ENCODE results near the gene USP15. TPM values are rescaled to one million over a fixed set of nuclear protein-coding genes. Genes with fewer than 3 reads are reported as not detected.

The USP15 gene
- total and polyA plus RNA-seq, 2 experiments from 2014 or later, result 48.3 to 54.4 TPM

GRCh38 chr12:62290846-62291245 is 30.6 kb downstream of the USP15 start:
- Histone ChIP-seq H3K9me3 (ENCODE audit: low read depth) (no peaks in the 10 kb centered on the region), H3K4me3 (no peak overlapping the region), H3K4me1 (ENCODE audit: insufficient read depth) (no peaks in the 10 kb centered on the region), H3K4me2 (ENCODE audit: unreplicated experiment) (no peak overlapping the region), H4K20me1 (ENCODE audit: insufficient read depth) (peaks cover 10% of the 10 kb centered on the region), H3K9me2 (ENCODE audit: insufficient read depth) (no peaks in the 10 kb centered on the region), H3K79me2 (ENCODE audit: insufficient read depth) (peaks cover 100% of the 10 kb centered on the region), H3F3A (ENCODE audit: insufficient read depth) (no peaks in the 10 kb centered on the region), H3K27ac (no peak overlapping the region), H3K36me3 (ENCODE audit: low read depth) (peaks cover 13% of the 10 kb centered on the region; the same call in 1 of the 2 replicates), H3K9ac (no peak overlapping the region), H2AFZ (no peak overlapping the region), H3K27me3 (replicated peaks; ENCODE audit: insufficient read depth) (no peaks in the 10 kb centered on the region)
- DNase-seq, result no peak
- in situ Hi-C loops (cut with MboI), result no loop called here
- WGBS, 2 experiments (ENCODE audit: low coverage in 1 of 2, low lambda C conversion rate in 2 of 2, missing lambda C conversion rate in 2 of 2), result 95 to 100% methylated on average over 1 of the region's 1 CpG
- TF ChIP-seq EZH2 (IDR thresholded peaks at IDR 0.05; ENCODE audit: insufficient read depth, poor library complexity, severe bottlenecking) (no peak), EZH2phosphoT487 (IDR thresholded peaks at IDR 0.05; ENCODE audit: insufficient read depth, low read depth) (no peak)

- Histone ChIP-seq H3K4me3 (no peak overlapping the region), H3K27ac (no peak overlapping the region), H3K9me2 (ENCODE audit: insufficient read depth) (no peaks in the 10 kb centered on the region), H3K9ac (no peak overlapping the region), H3K79me2 (ENCODE audit: insufficient read depth) (peaks cover 100% of the 10 kb centered on the region), H3F3A (ENCODE audit: insufficient read depth) (no peaks in the 10 kb centered on the region), H3K27me3 (replicated peaks; ENCODE audit: insufficient read depth) (no peaks in the 10 kb centered on the region), H3K36me3 (ENCODE audit: low read depth) (peaks cover 13% of the 10 kb centered on the region), H4K20me1 (ENCODE audit: insufficient read depth) (peaks cover 10% of the 10 kb centered on the region), H3K4me1 (ENCODE audit: insufficient read depth) (no peaks in the 10 kb centered on the region), H3K4me2 (ENCODE audit: unreplicated experiment) (no peak overlapping the region), H2AFZ (no peak overlapping the region), H3K9me3 (ENCODE audit: low read depth) (no peaks in the 10 kb centered on the region)
- in situ Hi-C loops (cut with MboI), result no loop called here
- WGBS, 2 experiments (ENCODE audit: low coverage in 1 of 2, low lambda C conversion rate in 2 of 2, missing lambda C conversion rate in 2 of 2), result 100% methylated on average over 2 of the region's 2 CpGs
- no peak for DNase-seq
- TF ChIP-seq EZH2phosphoT487 (IDR thresholded peaks at IDR 0.05; ENCODE audit: insufficient read depth, low read depth) (no peak), EZH2 (IDR thresholded peaks at IDR 0.05; ENCODE audit: insufficient read depth, poor library complexity, severe bottlenecking) (no peak)
Measured at GRCh38 chr12:62291864-62292760, 31.9 kb downstream of the USP15 start.

GRCh38 chr12:62292761-62293344 is 32.6 kb downstream of the USP15 start:
- Histone ChIP-seq H3K9me3 (ENCODE audit: low read depth) (no peaks in the 10 kb centered on the region), H3K9ac (no peak overlapping the region), H3K27ac (no peak overlapping the region), H3K79me2 (ENCODE audit: insufficient read depth) (peaks cover 100% of the 10 kb centered on the region), H3K4me1 (ENCODE audit: insufficient read depth) (no peaks in the 10 kb centered on the region), H2AFZ (no peak overlapping the region), H3K4me3 (no peak overlapping the region), H4K20me1 (ENCODE audit: insufficient read depth) (peaks cover 10% of the 10 kb centered on the region), H3K27me3 (replicated peaks; ENCODE audit: insufficient read depth) (no peaks in the 10 kb centered on the region), H3K4me2 (ENCODE audit: unreplicated experiment) (no peak overlapping the region), H3K36me3 (ENCODE audit: low read depth) (peaks cover 13% of the 10 kb centered on the region), H3F3A (ENCODE audit: insufficient read depth) (no peaks in the 10 kb centered on the region), H3K9me2 (ENCODE audit: insufficient read depth) (no peaks in the 10 kb centered on the region)
- in situ Hi-C loops (cut with MboI), result no loop called here
- WGBS, 2 experiments (ENCODE audit: low coverage in 1 of 2, low lambda C conversion rate in 2 of 2, missing lambda C conversion rate in 2 of 2), result 83 to 88% methylated on average over 6 of the region's 6 CpGs
- TF ChIP-seq EZH2phosphoT487 (IDR thresholded peaks at IDR 0.05; ENCODE audit: insufficient read depth, low read depth), result no peak
- TF ChIP-seq EZH2 (IDR thresholded peaks at IDR 0.05; ENCODE audit: insufficient read depth, poor library complexity, severe bottlenecking), result no peak
- no peak for DNase-seq

DNA sequence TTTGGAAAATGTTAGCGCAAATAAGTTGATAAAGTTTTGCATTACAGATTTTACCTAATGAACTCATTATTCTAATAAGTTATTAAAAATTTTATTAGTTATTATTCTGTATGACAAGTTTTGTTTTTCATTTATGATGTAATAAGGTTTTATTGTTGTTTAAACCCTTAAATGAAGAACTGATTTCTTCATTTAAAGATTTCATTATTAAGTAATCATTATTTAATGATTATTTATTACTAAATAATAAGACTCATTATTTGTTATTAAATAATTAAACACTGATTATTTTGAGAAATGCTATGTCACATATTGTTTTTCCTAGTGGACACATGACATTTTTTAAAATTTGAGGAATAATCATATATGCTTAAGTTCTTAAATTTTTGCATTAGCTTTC is 34.2 kb downstream of the USP15 start:
- Histone ChIP-seq H3K9me3 (ENCODE audit: low read depth) (no peaks in the 10 kb centered on the region), H3F3A (ENCODE audit: insufficient read depth) (no peaks in the 10 kb centered on the region), H4K20me1 (ENCODE audit: insufficient read depth) (peaks cover 10% of the 10 kb centered on the region), H3K79me2 (ENCODE audit: insufficient read depth) (peaks cover 98% of the 10 kb centered on the region), H2AFZ (no peak overlapping the region), H3K36me3 (ENCODE audit: low read depth) (peaks cover 13% of the 10 kb centered on the region), H3K9me2 (ENCODE audit: insufficient read depth) (no peaks in the 10 kb centered on the region), H3K4me2 (ENCODE audit: unreplicated experiment) (no peak overlapping the region), H3K27ac (no peak overlapping the region), H3K27me3 (replicated peaks; ENCODE audit: insufficient read depth) (no peaks in the 10 kb centered on the region), H3K9ac (no peak overlapping the region), H3K4me1 (ENCODE audit: insufficient read depth) (no peaks in the 10 kb centered on the region), H3K4me3 (no peak overlapping the region)
- DNase-seq, result no peak
- in situ Hi-C loops (cut with MboI), result no loop called here
- WGBS, 2 experiments (ENCODE audit: low coverage in 1 of 2, low lambda C conversion rate in 2 of 2, missing lambda C conversion rate in 2 of 2), result 96 to 98% methylated on average over 1 of the region's 1 CpG
- TF ChIP-seq EZH2 (IDR thresholded peaks at IDR 0.05; ENCODE audit: insufficient read depth, poor library complexity, severe bottlenecking), result no peak
- TF ChIP-seq EZH2phosphoT487 (IDR thresholded peaks at IDR 0.05; ENCODE audit: insufficient read depth, low read depth), result no peak
